Measurements from ENCODE around the gene GPD1.
"Not testable (repeated sequence)": the region's sequence is repeated elsewhere in the genome, so short reads cannot be mapped to it uniquely, and the experiment has no call there.

Gene GPD1

DNA sequence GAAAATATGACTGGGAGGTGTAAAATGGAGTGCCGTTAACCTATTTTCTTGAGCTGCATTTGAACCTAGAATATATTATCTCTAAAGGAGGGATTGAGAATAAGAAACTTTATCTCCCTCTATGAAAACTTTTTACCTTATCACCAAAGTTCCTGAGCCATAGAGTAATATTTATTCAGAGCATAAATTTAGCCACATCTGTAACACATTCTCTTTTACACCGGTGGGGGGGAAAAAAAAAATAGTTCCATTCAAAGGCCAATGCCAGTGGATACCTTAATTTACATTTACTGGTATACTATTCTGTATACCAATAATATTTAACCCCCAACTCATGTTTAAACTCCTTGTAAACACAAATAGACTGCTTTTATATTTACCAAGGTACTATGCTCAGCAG, 41.6 kb downstream of the GPD1 start:
- DNase-seq (ENCODE audit: low read depth): no peak
- H3K4me3 ChIP-seq (ENCODE audit: low read depth, low read length): no peak overlapping the region

DNA sequence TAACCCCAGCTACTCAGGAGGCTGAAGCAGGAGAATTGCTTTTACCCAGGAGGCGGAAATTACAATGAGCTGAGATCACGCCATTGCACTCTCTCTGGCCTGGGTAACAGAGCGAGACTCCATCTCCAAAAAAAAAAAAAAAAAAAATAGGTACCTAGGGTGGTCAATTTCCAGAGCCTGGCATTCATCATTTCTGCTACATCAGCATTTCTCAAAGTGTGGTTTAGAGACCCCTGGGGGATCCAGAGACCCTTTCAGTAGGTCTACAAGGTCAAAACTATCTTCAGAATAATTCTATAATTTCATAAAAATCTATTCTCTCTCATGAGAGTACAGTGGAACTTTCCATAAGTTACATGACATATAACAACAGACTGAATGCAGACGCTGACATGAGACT, 43.5 kb downstream of the GPD1 start:
- H3K4me3 ChIP-seq (ENCODE audit: low read depth, low read length): no peak overlapping the region
- no peak for DNase-seq (ENCODE audit: low read depth)
- TF ChIP-seq, protein P1, sequence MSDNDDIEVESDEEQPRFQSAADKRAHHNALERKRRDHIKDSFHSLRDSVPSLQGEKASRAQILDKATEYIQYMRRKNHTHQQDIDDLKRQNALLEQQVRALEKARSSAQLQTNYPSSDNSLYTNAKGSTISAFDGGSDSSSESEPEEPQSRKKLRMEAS (IDR thresholded peaks at IDR 0.05; ENCODE audit: low read depth, low read length): no peak
- no peak for TF ChIP-seq POLR2A (IDR thresholded peaks at IDR 0.05; ENCODE audit: extremely low read depth, insufficient read length)
- TF ChIP-seq, protein P2, sequence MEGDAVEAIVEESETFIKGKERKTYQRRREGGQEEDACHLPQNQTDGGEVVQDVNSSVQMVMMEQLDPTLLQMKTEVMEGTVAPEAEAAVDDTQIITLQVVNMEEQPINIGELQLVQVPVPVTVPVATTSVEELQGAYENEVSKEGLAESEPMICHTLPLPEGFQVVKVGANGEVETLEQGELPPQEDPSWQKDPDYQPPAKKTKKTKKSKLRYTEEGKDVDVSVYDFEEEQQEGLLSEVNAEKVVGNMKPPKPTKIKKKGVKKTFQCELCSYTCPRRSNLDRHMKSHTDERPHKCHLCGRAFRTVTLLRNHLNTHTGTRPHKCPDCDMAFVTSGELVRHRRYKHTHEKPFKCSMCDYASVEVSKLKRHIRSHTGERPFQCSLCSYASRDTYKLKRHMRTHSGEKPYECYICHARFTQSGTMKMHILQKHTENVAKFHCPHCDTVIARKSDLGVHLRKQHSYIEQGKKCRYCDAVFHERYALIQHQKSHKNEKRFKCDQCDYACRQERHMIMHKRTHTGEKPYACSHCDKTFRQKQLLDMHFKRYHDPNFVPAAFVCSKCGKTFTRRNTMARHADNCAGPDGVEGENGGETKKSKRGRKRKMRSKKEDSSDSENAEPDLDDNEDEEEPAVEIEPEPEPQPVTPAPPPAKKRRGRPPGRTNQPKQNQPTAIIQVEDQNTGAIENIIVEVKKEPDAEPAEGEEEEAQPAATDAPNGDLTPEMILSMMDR (IDR thresholded peaks at IDR 0.05; ENCODE audit: low read depth, low read length): no peak

More for the DNA sequence above, 41.6 kb downstream of the GPD1 start:
- TF ChIP-seq, protein P1 (IDR thresholded peaks at IDR 0.05; ENCODE audit: low read depth, low read length): no peak
- TF ChIP-seq, protein P2 (IDR thresholded peaks at IDR 0.05; ENCODE audit: low read depth, low read length): no peak
- no peak for TF ChIP-seq POLR2A (IDR thresholded peaks at IDR 0.05; ENCODE audit: extremely low read depth, insufficient read length)
- TF ChIP-seq MYC (IDR thresholded peaks at IDR 0.05; ENCODE audit: low read depth, low read length): no peak

DNA sequence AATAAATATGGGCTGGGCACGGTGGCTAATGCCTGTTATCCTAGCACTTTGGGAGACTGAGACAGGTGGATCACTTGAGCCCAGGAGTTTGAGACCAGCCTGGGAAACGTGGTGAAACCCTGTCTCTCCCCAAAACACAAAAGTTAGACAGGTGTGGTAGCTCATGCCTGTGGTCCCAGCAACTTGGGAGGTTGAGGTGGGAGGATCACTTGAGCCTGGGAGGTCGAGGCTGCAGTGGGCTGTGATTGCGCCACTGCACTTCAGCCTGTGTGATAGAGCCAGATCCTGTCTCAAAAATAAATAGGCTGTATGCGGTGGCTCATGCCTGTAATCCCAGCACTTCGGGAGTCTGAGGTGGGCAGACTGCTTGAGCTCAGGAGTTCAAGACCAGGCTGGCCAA, 44.2 kb downstream of the GPD1 start:
- DNase-seq (ENCODE audit: low read depth); H3K4me3 ChIP-seq (ENCODE audit: low read depth, low read length): not testable (repeated sequence)

DNA sequence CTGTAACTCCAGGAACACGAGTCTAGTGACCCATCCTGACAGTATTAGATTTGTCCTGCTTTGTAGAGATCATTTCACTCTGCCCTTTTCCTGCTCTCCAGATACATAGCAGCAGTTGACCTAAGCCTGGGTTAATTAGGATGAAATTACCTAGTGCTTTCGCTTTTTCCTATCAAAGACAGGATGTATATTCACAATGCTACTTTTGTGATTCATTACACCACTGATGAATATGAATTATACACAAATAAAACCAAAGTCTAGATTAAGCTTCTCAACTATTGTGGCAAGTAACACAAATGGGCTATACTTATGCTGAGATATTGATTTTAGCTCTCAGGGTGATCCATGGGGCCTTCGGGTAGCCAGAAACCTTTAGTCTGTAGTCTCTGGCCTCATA, 45.5 kb downstream of the GPD1 start:
- no peak for TF ChIP-seq MYC (IDR thresholded peaks at IDR 0.05; ENCODE audit: low read depth, low read length)
- no peak for TF ChIP-seq POLR2A (IDR thresholded peaks at IDR 0.05; ENCODE audit: extremely low read depth, insufficient read length)
- TF ChIP-seq, protein P2 (IDR thresholded peaks at IDR 0.05; ENCODE audit: low read depth, low read length): no peak
- TF ChIP-seq, protein P1 (IDR thresholded peaks at IDR 0.05; ENCODE audit: low read depth, low read length): no peak
- no peak for DNase-seq (ENCODE audit: low read depth)
- no peak overlapping the region for H3K4me3 ChIP-seq (ENCODE audit: low read depth, low read length)

DNA sequence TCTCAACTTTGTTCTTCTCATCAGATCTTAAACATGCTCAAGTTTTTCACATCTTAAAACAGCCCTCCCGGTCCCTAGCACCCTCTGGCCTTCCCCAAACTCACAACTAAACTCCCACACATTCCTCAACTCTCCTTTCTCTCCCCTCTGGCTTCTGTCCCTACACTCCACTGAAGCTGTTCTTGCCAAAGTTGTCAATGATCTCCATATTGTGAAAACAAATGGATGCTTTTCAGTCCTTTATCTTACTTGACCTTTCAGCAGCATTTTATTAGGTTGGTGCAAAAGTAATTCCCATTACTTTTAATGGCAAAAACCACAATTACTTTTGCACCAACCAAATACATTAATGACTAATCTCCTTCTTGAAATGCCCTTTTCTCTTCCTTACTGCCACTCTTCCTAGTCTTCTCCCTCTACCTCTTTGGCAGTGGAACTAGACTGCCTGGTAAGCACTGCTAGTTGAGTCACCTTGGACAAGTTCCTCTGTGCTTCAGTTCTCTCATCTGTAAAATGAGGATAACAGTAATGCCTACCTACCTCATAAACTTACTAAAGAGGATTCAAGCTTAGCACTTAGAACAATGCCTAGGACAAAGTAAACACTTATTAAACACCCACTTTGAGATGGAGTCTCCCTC, 47.4 kb downstream of the GPD1 start:
- no peak for DNase-seq (ENCODE audit: low read depth)
- H3K4me3 ChIP-seq (ENCODE audit: low read depth, low read length): no peak overlapping the region
- TF ChIP-seq POLR2A (IDR thresholded peaks at IDR 0.05; ENCODE audit: extremely low read depth, insufficient read length): no peak
- TF ChIP-seq, protein P2 (IDR thresholded peaks at IDR 0.05; ENCODE audit: low read depth, low read length): no peak
- no peak for TF ChIP-seq MYC (IDR thresholded peaks at IDR 0.05; ENCODE audit: low read depth, low read length)
- TF ChIP-seq, protein P1 (IDR thresholded peaks at IDR 0.05; ENCODE audit: low read depth, low read length): no peak

DNA sequence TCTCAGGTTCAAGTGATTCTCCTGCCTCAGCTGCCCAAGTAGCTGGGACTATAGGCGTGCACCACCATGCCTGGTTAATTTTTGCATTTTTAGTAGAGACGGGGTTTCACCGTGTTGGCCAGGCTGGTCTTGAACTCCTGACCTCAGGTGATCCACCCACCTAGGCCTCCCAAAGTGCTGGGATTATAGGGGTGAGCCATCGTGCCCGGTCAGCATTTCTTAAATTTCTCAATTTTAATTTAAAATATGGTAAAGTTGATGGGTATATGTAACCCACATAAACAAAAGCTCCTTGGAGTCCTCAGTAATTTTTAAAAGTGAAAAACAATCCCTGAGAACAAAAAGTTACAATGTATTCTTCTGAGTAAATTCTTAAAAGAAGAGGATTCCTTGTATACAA, 51.1 kb downstream of the GPD1 start:
- not testable (repeated sequence) for H3K4me3 ChIP-seq (ENCODE audit: low read depth, low read length); DNase-seq (ENCODE audit: low read depth)

DNA sequence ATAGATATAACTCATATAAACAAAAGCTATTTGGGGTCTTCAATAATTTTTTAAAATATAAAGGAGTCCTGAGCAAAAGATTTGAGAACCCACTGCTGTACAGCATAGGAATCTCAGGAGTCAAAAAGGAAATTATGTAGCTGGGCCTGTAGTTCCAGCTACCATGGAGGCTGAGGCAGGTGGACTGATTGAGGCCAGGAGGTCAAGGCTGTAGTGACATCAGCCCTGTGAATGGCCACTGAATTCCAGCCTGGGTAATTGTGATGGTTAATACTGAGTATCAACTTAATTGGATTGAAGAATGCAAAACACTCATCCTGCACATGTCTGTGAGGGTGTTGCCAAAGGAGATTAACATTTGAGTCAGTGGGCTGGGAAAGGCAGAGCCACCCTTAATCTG, 52.8 kb downstream of the GPD1 start:
- TF ChIP-seq, protein P1 (IDR thresholded peaks at IDR 0.05; ENCODE audit: low read depth, low read length): no peak
- TF ChIP-seq, protein P2 (IDR thresholded peaks at IDR 0.05; ENCODE audit: low read depth, low read length): no peak
- TF ChIP-seq MYC (IDR thresholded peaks at IDR 0.05; ENCODE audit: low read depth, low read length): no peak
- no peak for TF ChIP-seq POLR2A (IDR thresholded peaks at IDR 0.05; ENCODE audit: extremely low read depth, insufficient read length)
- DNase-seq (ENCODE audit: low read depth): no peak
- no peak overlapping the region for H3K4me3 ChIP-seq (ENCODE audit: low read depth, low read length)

Data from NB4 (cell line).